Measurements from ENCODE around the gene LEFTY1. TPM values are rescaled to one million over a fixed set of nuclear protein-coding genes. Genes with fewer than 3 reads are reported as not detected.

Gene LEFTY1
- total and polyA plus RNA-seq, 9 of the 15 experiments (the other 6 are each of a cell fraction or from before 2014, with no cell fraction given), result 0.07 to 0.24 (median 0.17) TPM; not detected in 5

DNA sequence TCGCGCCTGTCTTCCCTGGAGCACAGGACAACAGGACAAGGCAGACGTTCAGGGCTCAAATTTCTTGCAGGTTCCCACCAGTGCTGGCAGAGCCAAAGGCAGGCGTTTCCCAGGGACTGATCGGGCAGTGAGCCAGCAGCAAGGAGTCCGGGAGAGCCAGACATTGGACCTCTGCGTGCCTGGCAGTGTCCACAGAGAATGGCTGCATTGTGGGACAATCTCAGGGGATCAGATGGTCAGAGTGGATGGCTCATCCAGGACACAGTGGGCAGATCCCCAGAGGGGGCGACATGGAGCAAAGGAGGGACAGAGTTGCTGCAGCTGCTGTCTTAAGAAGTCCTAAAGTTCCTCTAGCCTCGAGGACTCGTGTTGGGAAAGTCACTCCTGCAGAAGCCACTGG lies 11.4 kb downstream of the LEFTY1 start (continued):
- TF ChIP-seq ZNF408 (CRISPR knock-in tag; IDR thresholded peaks at IDR 0.05; ENCODE audit: low read depth) (no peak), FOXK1 (CRISPR knock-in tag; IDR thresholded peaks at IDR 0.05; ENCODE audit: borderline replicate concordance) (no peak), NUFIP1 (IDR thresholded peaks at IDR 0.05; ENCODE audit: partially characterized antibody) (no peak), ZNF707 (CRISPR knock-in tag; conservative IDR thresholded peaks at IDR 0.05) (no peak), LARP7 (IDR thresholded peaks at IDR 0.05) (no peak), ETS2 (tag; IDR thresholded peaks at IDR 0.05; ENCODE audit: borderline replicate concordance, poor library complexity, severe bottlenecking) (no peak), MEF2D (tag; conservative IDR thresholded peaks at IDR 0.05; ENCODE audit: low read depth) (no peak), RCOR1 (IDR thresholded peaks at IDR 0.05; ENCODE audit: borderline replicate concordance in 1 of 2, low read depth in 2 of 2, low read length in 2 of 2) (0 out of 4 replicates have a peak, but pooled peaks of 1 of the 2 experiments have one; percentile 10), ESRRA (IDR thresholded peaks at IDR 0.05; ENCODE audit: borderline replicate concordance, low read depth) (0 out of 2 replicates have a peak, but pooled peaks have one; percentile 12), KLF16 (IDR thresholded peaks at IDR 0.05) (peak; percentile 39; the same call in 1 of the 2 replicates)
- TF ChIP-seq, protein P1, sequence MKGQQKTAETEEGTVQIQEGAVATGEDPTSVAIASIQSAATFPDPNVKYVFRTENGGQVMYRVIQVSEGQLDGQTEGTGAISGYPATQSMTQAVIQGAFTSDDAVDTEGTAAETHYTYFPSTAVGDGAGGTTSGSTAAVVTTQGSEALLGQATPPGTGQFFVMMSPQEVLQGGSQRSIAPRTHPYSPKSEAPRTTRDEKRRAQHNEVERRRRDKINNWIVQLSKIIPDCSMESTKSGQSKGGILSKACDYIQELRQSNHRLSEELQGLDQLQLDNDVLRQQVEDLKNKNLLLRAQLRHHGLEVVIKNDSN (CRISPR knock-in tag; IDR thresholded peaks at IDR 0.05), result no peak
- TF ChIP-seq, protein P2, sequence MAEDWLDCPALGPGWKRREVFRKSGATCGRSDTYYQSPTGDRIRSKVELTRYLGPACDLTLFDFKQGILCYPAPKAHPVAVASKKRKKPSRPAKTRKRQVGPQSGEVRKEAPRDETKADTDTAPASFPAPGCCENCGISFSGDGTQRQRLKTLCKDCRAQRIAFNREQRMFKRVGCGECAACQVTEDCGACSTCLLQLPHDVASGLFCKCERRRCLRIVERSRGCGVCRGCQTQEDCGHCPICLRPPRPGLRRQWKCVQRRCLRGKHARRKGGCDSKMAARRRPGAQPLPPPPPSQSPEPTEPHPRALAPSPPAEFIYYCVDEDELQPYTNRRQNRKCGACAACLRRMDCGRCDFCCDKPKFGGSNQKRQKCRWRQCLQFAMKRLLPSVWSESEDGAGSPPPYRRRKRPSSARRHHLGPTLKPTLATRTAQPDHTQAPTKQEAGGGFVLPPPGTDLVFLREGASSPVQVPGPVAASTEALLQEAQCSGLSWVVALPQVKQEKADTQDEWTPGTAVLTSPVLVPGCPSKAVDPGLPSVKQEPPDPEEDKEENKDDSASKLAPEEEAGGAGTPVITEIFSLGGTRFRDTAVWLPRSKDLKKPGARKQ (CRISPR knock-in tag; IDR thresholded peaks at IDR 0.05), result no peak
- TF ChIP-seq, protein P3, sequence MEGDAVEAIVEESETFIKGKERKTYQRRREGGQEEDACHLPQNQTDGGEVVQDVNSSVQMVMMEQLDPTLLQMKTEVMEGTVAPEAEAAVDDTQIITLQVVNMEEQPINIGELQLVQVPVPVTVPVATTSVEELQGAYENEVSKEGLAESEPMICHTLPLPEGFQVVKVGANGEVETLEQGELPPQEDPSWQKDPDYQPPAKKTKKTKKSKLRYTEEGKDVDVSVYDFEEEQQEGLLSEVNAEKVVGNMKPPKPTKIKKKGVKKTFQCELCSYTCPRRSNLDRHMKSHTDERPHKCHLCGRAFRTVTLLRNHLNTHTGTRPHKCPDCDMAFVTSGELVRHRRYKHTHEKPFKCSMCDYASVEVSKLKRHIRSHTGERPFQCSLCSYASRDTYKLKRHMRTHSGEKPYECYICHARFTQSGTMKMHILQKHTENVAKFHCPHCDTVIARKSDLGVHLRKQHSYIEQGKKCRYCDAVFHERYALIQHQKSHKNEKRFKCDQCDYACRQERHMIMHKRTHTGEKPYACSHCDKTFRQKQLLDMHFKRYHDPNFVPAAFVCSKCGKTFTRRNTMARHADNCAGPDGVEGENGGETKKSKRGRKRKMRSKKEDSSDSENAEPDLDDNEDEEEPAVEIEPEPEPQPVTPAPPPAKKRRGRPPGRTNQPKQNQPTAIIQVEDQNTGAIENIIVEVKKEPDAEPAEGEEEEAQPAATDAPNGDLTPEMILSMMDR (IDR thresholded peaks at IDR 0.05 in 2 of 3, conservative IDR thresholded peaks at IDR 0.05 in 1 of 3; ENCODE audit: insufficient read depth in 2 of 3, low read depth in 1 of 3, low read length in 3 of 3), result peak; percentile 73 to 82 (median 77)

All from K562 (cell line).